Hepatocyte (in vitro differentiated cells): ENCODE measurements around the gene MRPS10.

Source experiments
- CTCF ChIP-seq: fragments of 200-600 bp; sonication (generic); IDR thresholded peaks from 2 replicates; pipeline ENCODE4 v1.5.1; 2016; ENCODE audit warnings: antibody characterized with exemption, mild to moderate bottlenecking; ENCODE audit not compliant: poor library complexity
- EZH2 ChIP-seq: fragments of 200-600 bp; sonication (generic); IDR thresholded peaks from 2 replicates; pipeline ENCODE4 v1.6.1; 2016; ENCODE audit warnings: antibody characterized with exemption, mild to moderate bottlenecking, borderline replicate concordance

- no peak for TF ChIP-seq EZH2
- no peak for TF ChIP-seq CTCF
These were observed 12.0 kb upstream of the MRPS10 start for GRCh38 chr6:42229506-42230119.
